Peyer's patch (tissue), 4 donors: ENCODE data around the gene GAS6. TPM values are rescaled to one million over a fixed set of nuclear protein-coding genes. Genes with fewer than 3 reads are reported as not detected.

ENCODE experiments used
- DNase-seq, 3 donors: peaks; one replicate each; pipeline ENCODE4 v3.0.0-alpha.2; 2017 to 2019
- H3K27ac ChIP-seq, 4 donors: fragments of 200-600 bp; sonication (generic); one replicate each; pipeline ENCODE4 v1.5.1; 2016 to 2019
- H3K27me3 ChIP-seq, 2 donors: fragments of 200-600 bp; sonication (generic); one replicate each; pipeline ENCODE4 v1.5.1; 2019
- H3K36me3 ChIP-seq, 3 donors: fragments of 200-600 bp; sonication (generic); one replicate each; pipeline ENCODE4 v1.5.1; 2016 to 2019
- H3K4me1 ChIP-seq, 4 donors: fragments of 200-600 bp; sonication (generic); one replicate each; pipeline ENCODE4 v1.5.1; 2016 to 2019
- H3K4me3 ChIP-seq, 4 donors: fragments of 200-600 bp; sonication (generic); 1 replicate in 3 of 4; 2 replicates in 1 of 4; pipeline ENCODE4 v1.5.1; 2016 to 2019; ENCODE audit warnings: mild to moderate bottlenecking in 1 of 4
- H3K9me3 ChIP-seq, 4 donors: fragments of 200-600 bp; sonication (generic); one replicate each; pipeline ENCODE4 v1.5.1; 2016 to 2019; ENCODE audit warnings: mild to moderate bottlenecking in 1 of 4
- POLR2A ChIP-seq, 2 donors: fragments of 450-650 bp; IDR thresholded peaks; one replicate each; pipeline ENCODE4 v1.5.1; 2017; ENCODE audit warnings: antibody characterized with exemption in 2 of 2, mild to moderate bottlenecking in 2 of 2, moderate library complexity in 2 of 2
- total RNA-seq, 4 donors: library from RNA; depleted of rRNA; stranded (reverse); fragments of >200 nt; gene quantifications; one replicate each; pipeline ENCODE4 v1.1.0, GENCODE V29; 2016
- TF ChIP-seq, protein P1 (sequence below), 6 experiments: fragments of 450-650 bp in 4 of 6; fragments of 200-600 bp in 2 of 6; sonication (generic) in 1 of 6; IDR thresholded peaks; one replicate each; pipeline ENCODE4 v1.5.1; 2017 to 2019; ENCODE audit warnings: antibody characterized with exemption in 6 of 6, mild to moderate bottlenecking in 3 of 6, moderate library complexity in 1 of 6

Gene GAS6
- total RNA-seq, 4 donors from 2014 or later: 132 to 226 (median 154) TPM

DNA sequence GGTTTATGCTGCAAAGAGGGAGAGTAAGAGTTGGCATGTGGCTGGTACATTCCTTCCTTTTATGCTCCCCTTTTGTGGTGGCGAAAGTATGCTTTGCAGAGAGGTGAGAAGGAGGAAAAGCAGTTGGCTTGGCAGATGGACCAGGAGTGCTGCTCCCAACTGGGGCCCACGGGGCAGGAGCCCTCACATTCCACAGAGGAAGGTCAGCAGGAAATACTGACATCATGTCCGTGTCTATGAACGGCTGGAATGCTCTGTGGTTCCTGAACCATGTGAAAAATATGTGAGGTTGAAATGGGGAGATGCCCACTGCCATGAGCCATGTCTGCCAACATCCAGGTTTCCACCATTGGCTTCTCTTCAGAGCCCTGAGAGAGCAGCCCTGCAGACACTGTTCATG, 33.3 kb upstream of the GAS6 start:
- H3K4me1 ChIP-seq: no peaks in the 10 kb centered on the region
- H3K9me3 ChIP-seq: no peaks in the 10 kb centered on the region
- no peak for TF ChIP-seq POLR2A (IDR thresholded peaks at IDR 0.05)
- TF ChIP-seq, protein P1, sequence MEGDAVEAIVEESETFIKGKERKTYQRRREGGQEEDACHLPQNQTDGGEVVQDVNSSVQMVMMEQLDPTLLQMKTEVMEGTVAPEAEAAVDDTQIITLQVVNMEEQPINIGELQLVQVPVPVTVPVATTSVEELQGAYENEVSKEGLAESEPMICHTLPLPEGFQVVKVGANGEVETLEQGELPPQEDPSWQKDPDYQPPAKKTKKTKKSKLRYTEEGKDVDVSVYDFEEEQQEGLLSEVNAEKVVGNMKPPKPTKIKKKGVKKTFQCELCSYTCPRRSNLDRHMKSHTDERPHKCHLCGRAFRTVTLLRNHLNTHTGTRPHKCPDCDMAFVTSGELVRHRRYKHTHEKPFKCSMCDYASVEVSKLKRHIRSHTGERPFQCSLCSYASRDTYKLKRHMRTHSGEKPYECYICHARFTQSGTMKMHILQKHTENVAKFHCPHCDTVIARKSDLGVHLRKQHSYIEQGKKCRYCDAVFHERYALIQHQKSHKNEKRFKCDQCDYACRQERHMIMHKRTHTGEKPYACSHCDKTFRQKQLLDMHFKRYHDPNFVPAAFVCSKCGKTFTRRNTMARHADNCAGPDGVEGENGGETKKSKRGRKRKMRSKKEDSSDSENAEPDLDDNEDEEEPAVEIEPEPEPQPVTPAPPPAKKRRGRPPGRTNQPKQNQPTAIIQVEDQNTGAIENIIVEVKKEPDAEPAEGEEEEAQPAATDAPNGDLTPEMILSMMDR (IDR thresholded peaks at IDR 0.05): no peak
- no peaks in the 10 kb centered on the region for H3K36me3 ChIP-seq
- H3K4me3 ChIP-seq: no peak overlapping the region
- no peak for DNase-seq
- no peaks in the 10 kb centered on the region for H3K27me3 ChIP-seq
- H3K27ac ChIP-seq: no peak overlapping the region

DNA sequence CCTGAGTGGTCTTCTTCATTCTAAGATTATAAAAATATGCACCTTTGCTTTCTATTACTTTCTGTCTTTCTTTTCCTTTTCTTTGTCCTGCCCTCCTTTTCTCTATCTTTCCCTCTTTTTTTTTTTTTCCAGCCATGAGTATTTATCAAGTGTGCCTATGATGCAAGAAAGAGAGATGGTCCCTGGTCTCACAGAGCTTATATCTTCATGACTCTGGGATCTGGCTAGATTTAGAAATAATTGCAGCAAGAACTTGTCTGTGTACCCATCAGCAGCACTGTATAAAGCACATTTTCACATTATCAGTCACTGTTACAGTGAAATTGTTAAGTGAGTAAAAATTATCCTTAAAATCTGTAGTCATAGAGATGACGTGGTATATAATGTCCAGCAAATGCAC, 31.6 kb upstream of the GAS6 start:
- TF ChIP-seq, protein P1 (IDR thresholded peaks at IDR 0.05): no peak
- no peak for TF ChIP-seq POLR2A (IDR thresholded peaks at IDR 0.05)
- Histone ChIP-seq H3K27ac (no peak overlapping the region), H3K36me3 (no peaks in the 10 kb centered on the region), H3K4me3 (no peak overlapping the region), H3K4me1 (no peaks in the 10 kb centered on the region), H3K9me3 (no peaks in the 10 kb centered on the region), H3K27me3 (no peaks in the 10 kb centered on the region)
- DNase-seq: no peak

DNA sequence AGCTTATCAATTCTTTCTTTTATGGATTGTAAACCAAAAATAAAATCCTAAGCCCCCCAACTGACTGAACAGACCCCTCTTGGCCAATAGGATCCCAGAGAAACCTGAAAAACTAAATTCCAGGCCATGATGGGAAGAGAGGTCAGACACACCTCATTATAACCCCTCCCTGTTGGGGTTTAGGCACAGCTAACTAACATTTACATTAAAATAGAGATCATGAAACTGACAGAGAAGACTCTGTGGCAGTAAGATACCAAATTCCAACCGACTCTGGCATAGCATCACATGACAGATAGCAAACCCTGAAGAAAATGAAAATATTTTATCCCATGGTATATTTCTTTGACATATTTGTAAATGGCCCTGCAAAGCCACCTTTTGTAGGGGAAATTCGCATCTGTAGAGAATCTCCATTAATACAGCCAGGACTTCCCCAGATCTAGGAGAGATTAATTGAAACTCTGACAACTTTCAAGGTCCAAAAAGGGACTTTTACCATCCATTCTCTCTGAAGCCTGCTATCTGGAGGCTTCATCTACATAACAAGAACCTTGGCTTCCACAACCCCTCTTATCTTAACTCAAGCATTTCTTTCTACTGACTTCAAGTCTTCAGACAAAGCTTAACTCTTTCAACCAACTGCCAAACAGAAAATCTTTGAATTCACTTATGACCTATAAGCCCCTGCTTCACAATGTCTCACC, 27.1 kb upstream of the GAS6 start:
- Histone ChIP-seq H3K4me3 (no peak overlapping the region), H3K9me3 (no peaks in the 10 kb centered on the region), H3K27ac (no peak overlapping the region), H3K36me3 (no peaks in the 10 kb centered on the region), H3K27me3 (no peaks in the 10 kb centered on the region), H3K4me1 (no peaks in the 10 kb centered on the region)
- TF ChIP-seq POLR2A (IDR thresholded peaks at IDR 0.05): no peak
- TF ChIP-seq, protein P1 (IDR thresholded peaks at IDR 0.05): no peak
- no peak for DNase-seq

DNA sequence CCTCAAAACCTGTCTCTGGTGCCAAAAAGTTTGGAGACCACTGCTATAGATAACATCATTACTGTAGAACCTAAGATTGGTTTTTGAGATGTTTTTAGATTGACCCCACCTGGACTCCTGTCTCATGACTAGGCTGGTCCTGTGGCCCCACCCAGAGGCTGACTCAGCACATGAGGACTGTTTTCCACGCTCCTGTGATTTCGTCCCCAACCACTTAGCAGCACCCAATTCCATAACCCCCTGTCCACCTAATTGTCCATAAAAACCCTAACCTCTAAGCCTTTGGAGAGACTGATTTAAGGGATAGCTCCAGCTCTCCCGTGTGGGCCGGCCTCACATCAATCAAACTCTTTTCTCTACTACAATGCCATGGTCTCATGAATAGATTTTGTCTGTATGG, 25.6 kb upstream of the GAS6 start:
- H3K27me3 ChIP-seq: no peaks in the 10 kb centered on the region
- H3K4me1 ChIP-seq: no peaks in the 10 kb centered on the region
- H3K9me3 ChIP-seq: no peaks in the 10 kb centered on the region
- H3K36me3 ChIP-seq: no peaks in the 10 kb centered on the region
- TF ChIP-seq, protein P1 (IDR thresholded peaks at IDR 0.05): no peak
- no peak for TF ChIP-seq POLR2A (IDR thresholded peaks at IDR 0.05)
- no peak overlapping the region for H3K4me3 ChIP-seq
- no peak for DNase-seq
- H3K27ac ChIP-seq: no peak overlapping the region

DNA sequence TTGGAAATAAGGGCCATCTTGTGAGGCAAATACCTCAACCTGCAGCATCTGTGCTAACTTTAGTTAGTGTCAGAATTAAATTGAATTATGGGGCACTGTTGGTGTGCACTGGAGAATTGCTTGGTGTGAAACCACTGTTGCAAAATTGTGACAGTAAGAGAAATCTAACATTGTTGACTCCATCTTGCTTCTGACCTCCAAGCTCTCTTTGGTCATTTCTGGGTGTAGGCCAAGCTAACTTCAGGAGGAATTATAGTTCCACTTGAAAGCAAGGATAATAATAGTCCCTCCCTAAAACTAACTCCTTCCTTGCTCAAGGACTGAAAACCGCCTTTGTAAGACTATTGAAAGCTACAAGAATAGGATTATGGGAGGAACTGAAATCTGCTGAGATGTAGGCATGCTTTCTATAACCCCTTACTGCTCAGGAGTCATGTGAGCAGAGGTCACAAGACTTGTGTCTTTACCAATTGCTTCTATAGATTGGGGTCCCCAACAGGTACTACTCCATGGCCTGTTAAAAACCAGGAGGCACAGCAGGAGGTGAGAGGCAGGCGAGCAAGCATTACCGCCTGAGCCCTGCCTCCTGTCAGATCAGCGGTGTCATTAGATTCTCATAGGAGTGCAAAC, 24.9 kb upstream of the GAS6 start:
- Histone ChIP-seq H3K9me3 (no peaks in the 10 kb centered on the region), H3K27ac (no peak overlapping the region), H3K27me3 (no peaks in the 10 kb centered on the region), H3K4me3 (no peak overlapping the region), H3K4me1 (no peaks in the 10 kb centered on the region), H3K36me3 (no peaks in the 10 kb centered on the region)
- TF ChIP-seq, protein P1 (IDR thresholded peaks at IDR 0.05): no peak
- no peak for TF ChIP-seq POLR2A (IDR thresholded peaks at IDR 0.05)
- DNase-seq: no peak
